ENCODE data around the gene ZBTB33. TPM values are rescaled to one million over a fixed set of nuclear protein-coding genes. Genes with fewer than 3 reads are reported as not detected.

Gene ZBTB33
- total RNA-seq, 2 donors from 2014 or later: 19.0 to 19.2 TPM

DNA sequence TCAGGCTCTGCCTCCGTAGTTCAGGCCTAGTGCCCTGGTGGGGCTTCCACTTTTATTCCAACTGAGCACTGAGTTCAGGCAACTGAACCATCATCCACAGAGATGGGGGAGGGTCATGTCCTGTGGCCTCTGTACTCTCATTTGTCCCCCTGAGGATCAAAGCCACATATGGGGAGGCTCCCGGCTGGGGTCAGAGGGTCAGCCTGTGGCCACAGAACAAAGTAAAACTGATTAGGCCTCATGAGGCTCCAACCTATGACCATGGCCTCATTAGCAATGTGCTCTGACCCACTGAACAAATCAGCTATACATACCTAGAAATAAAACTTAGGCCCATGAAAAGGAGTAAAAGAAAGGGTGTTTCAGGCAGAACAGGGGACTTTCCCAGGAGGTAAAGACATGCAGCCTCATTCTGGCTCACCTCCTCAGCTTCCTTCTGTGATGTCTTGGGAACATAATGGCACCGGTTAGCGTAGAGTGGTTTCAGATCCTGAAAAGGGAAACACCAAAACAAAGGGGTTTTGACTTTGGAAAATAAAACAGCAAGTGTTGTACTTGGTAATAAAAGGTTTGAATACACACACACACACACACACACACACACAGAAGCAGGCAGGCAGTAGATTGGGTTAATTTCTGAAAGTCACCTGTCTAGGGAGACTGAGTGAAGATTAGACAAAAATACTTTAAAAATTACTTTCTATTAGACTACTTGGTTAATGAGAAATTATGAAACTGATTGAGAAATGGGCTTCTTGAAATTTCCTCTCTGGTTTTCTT lies 36.3 kb downstream of the ZBTB33 start:
- TF ChIP-seq, protein P1, sequence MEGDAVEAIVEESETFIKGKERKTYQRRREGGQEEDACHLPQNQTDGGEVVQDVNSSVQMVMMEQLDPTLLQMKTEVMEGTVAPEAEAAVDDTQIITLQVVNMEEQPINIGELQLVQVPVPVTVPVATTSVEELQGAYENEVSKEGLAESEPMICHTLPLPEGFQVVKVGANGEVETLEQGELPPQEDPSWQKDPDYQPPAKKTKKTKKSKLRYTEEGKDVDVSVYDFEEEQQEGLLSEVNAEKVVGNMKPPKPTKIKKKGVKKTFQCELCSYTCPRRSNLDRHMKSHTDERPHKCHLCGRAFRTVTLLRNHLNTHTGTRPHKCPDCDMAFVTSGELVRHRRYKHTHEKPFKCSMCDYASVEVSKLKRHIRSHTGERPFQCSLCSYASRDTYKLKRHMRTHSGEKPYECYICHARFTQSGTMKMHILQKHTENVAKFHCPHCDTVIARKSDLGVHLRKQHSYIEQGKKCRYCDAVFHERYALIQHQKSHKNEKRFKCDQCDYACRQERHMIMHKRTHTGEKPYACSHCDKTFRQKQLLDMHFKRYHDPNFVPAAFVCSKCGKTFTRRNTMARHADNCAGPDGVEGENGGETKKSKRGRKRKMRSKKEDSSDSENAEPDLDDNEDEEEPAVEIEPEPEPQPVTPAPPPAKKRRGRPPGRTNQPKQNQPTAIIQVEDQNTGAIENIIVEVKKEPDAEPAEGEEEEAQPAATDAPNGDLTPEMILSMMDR (conservative IDR thresholded peaks at IDR 0.05): no peak
- no peaks in the 10 kb centered on the region for H3K27me3 ChIP-seq (ENCODE audit: control insufficient read depth, insufficient read depth, low read length, poor library complexity, severe bottlenecking)
- 91% methylated on average over 4 of the region's 4 CpGs; no CpG with 5 or more reads in 1 of the 2 experiments for WGBS, 2 experiments (ENCODE audit: insufficient coverage in 1 of 2, insufficient read length in 1 of 2)
- H3K4me3 ChIP-seq (ENCODE audit: low read length): no peak overlapping the region
- no peak overlapping the region for H3K4me3 Mint-ChIP-seq
- H3K36me3 Mint-ChIP-seq (ENCODE audit: low read depth): no peaks in the 10 kb centered on the region
- H3K9me3 ChIP-seq (ENCODE audit: control insufficient read depth, low read length): no peaks in the 10 kb centered on the region
- no peak for DNase-seq
- H3K9me3 Mint-ChIP-seq: peaks cover 51% of the 10 kb centered on the region
- no peak overlapping the region for H3K9ac ChIP-seq (ENCODE audit: extremely low read depth, low read length, poor library complexity, severe bottlenecking)
- H3K4me1 ChIP-seq (ENCODE audit: control insufficient read depth, insufficient read depth, low read length): no peaks in the 10 kb centered on the region
- H3K27ac Mint-ChIP-seq: no peak overlapping the region
- H3K36me3 ChIP-seq (ENCODE audit: control insufficient read depth, insufficient read depth, low read length): no peaks in the 10 kb centered on the region
- no peak overlapping the region for H3K27ac ChIP-seq (ENCODE audit: low read depth, low read length)
- peaks cover 2% of the 10 kb centered on the region for H3K27me3 Mint-ChIP-seq (ENCODE audit: insufficient read depth)
- peaks cover 5% of the 10 kb centered on the region for H3K4me1 Mint-ChIP-seq

DNA sequence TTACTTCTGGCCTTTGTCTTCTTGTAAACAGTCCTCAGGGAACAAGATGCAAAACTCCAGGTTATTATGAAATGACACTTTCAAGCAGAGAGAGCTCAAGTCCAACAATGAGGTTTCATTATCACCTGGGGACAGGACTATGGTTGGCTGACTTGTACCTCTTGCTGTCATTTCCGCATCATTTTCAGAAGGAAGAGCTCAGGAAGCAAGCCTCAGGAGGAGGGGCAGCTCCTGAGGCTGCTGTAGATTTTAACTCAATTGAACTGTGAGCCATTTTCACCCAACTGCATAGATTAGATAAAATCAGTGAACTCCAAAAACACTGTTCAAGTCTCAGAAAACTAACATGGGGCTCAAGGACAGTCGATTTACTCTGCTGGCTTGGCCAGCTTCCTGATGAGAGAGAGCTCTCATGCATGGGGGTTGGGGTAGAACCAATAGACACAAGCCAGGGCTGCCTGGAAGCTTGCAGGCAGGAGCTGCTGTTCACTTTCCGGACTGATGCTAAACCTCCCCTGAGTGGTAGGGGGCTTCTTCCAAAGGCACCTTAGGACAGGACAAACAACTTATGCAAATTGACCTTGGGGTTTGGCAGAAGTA lies 37.0 kb downstream of the ZBTB33 start:
- H3K9me3 Mint-ChIP-seq: peaks cover 55% of the 10 kb centered on the region
- peaks cover 2% of the 10 kb centered on the region for H3K27me3 Mint-ChIP-seq (ENCODE audit: insufficient read depth)
- Histone ChIP-seq H3K9me3 (ENCODE audit: control insufficient read depth, low read length) (no peaks in the 10 kb centered on the region), H3K36me3 (ENCODE audit: control insufficient read depth, insufficient read depth, low read length) (no peaks in the 10 kb centered on the region), H3K9ac (ENCODE audit: extremely low read depth, low read length, poor library complexity, severe bottlenecking) (no peak overlapping the region), H3K27ac (ENCODE audit: low read depth, low read length) (no peak overlapping the region), H3K4me3 (ENCODE audit: low read length) (no peak overlapping the region), H3K27me3 (ENCODE audit: control insufficient read depth, insufficient read depth, low read length, poor library complexity, severe bottlenecking) (no peaks in the 10 kb centered on the region), H3K4me1 (ENCODE audit: control insufficient read depth, insufficient read depth, low read length) (no peaks in the 10 kb centered on the region)
- no peak overlapping the region for H3K27ac Mint-ChIP-seq
- no peak for DNase-seq
- no peak overlapping the region for H3K4me3 Mint-ChIP-seq
- H3K4me1 Mint-ChIP-seq: peaks cover 5% of the 10 kb centered on the region
- TF ChIP-seq, protein P1 (conservative IDR thresholded peaks at IDR 0.05): no peak
- H3K36me3 Mint-ChIP-seq (ENCODE audit: low read depth): no peaks in the 10 kb centered on the region
- WGBS, 2 experiments (ENCODE audit: insufficient coverage in 1 of 2, insufficient read length in 1 of 2): 86 to 100% methylated on average over 1 to 3 of the region's 3 CpGs

DNA sequence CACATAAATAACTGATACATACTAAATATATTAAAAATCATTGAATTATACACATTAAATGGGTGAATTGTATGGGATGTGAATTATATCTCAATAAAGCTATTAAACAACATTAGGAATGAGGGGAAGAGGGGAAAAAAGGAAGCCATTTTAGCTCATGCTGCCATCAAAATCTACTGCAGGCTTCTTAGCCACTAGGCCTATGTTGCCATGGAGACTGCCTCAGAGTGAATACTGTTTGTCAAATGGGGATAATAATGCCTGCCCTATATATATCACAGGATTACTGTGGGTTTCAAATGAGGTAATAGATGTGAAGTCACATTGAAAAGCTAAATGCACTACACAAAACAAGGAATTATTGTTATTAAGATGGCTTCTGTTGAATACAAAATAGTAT lies 39.5 kb downstream of the ZBTB33 start:
- DNase-seq: no peak
- TF ChIP-seq, protein P1 (conservative IDR thresholded peaks at IDR 0.05): no peak
- no peaks in the 10 kb centered on the region for H3K27me3 Mint-ChIP-seq (ENCODE audit: insufficient read depth)
- H3K4me3 Mint-ChIP-seq: no peak overlapping the region
- H3K27ac Mint-ChIP-seq: no peak overlapping the region
- Histone ChIP-seq H3K27ac (ENCODE audit: low read depth, low read length) (no peak overlapping the region), H3K4me1 (ENCODE audit: control insufficient read depth, insufficient read depth, low read length) (no peaks in the 10 kb centered on the region), H3K9ac (ENCODE audit: extremely low read depth, low read length, poor library complexity, severe bottlenecking) (no peak overlapping the region), H3K27me3 (ENCODE audit: control insufficient read depth, insufficient read depth, low read length, poor library complexity, severe bottlenecking) (no peaks in the 10 kb centered on the region), H3K36me3 (ENCODE audit: control insufficient read depth, insufficient read depth, low read length) (no peaks in the 10 kb centered on the region), H3K4me3 (ENCODE audit: low read length) (no peak overlapping the region), H3K9me3 (ENCODE audit: control insufficient read depth, low read length) (no peaks in the 10 kb centered on the region)
- H3K36me3 Mint-ChIP-seq (ENCODE audit: low read depth): no peaks in the 10 kb centered on the region
- H3K9me3 Mint-ChIP-seq: peaks cover 48% of the 10 kb centered on the region
- H3K4me1 Mint-ChIP-seq: peaks cover 5% of the 10 kb centered on the region
